GM12801 (cell line): ENCODE measurements around the gene CTXN2.

ENCODE experiments used
- TF ChIP-seq, protein P1 (sequence below): IDR thresholded peaks from one replicate; pipeline ENCODE4 v1.5.1; 2011; ENCODE audit warnings: control low read depth; ENCODE audit not compliant: insufficient read length; ENCODE audit errors: extremely low read depth

CTXN2 gene

GRCh38 chr15:48191574-48192225 is at the start of gene CTXN2:
CTXN2 (plus strand) TSS chr15:48191665; CDS start chr15:48201301, 9,636 bp downstream.
- TF ChIP-seq, protein P1, sequence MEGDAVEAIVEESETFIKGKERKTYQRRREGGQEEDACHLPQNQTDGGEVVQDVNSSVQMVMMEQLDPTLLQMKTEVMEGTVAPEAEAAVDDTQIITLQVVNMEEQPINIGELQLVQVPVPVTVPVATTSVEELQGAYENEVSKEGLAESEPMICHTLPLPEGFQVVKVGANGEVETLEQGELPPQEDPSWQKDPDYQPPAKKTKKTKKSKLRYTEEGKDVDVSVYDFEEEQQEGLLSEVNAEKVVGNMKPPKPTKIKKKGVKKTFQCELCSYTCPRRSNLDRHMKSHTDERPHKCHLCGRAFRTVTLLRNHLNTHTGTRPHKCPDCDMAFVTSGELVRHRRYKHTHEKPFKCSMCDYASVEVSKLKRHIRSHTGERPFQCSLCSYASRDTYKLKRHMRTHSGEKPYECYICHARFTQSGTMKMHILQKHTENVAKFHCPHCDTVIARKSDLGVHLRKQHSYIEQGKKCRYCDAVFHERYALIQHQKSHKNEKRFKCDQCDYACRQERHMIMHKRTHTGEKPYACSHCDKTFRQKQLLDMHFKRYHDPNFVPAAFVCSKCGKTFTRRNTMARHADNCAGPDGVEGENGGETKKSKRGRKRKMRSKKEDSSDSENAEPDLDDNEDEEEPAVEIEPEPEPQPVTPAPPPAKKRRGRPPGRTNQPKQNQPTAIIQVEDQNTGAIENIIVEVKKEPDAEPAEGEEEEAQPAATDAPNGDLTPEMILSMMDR = no peak

DNA sequence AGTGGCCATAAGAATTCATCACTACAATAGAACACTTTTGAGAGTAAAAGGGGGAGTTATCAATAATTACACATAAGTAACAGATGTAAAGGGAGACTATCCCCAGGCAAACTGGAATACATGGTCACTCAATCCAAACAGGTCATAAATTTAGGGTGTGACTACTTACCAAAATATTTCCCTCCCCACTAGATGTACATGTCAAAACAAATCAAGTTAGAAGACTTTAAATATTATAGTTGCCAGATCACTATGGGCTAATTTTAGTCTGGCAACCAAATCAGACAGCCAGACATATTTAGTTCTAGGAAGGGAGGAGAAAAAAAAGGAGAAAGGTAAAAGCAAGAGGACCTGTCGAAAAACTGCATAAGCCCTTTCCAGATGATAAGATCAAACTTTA is 47.6 kb upstream of the CTXN2 start:
- TF ChIP-seq, protein P1 = no peak

DNA sequence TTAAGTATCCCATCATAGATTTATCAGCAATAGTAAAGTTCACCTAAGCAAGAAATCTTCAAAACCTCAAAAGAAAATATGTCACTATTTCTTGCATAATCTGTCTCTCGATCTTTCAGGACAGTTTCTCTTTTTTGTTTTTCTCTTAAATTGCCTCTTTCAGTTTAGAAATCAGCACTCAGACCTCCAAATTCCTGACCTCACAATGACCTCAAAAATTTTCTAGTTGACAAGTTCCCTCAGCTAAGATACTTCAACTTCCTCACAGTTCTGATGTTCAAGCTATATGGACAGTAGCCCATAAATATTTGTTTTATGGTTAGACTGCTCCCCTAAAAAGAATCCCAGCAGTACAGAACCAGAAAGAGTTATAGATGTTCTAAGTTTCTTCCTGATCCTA is 46.6 kb upstream of the CTXN2 start:
- TF ChIP-seq, protein P1 = no peak

GRCh38 chr15:48145923-48146322 is 45.5 kb upstream of the CTXN2 start:
- TF ChIP-seq, protein P1 = no peak

DNA sequence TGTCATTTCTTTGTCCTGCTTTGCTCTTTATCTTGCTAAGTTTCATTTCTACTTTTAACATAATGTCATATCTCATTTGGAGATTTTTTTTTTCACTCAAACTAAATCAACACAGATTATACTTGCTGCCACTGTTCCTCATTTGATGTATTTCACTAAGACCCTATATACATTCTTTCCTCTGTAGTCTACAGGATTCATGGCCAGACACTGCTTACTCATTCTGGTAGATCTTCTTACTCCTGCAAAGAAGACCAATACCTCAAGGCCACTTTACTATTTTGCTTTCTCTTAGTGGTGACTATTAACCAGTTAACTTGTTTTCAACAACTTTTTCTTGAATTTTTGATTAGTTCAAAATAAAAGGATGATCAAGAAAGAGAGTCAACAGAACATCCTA is 44.1 kb upstream of the CTXN2 start:
- TF ChIP-seq, protein P1 = no peak

DNA sequence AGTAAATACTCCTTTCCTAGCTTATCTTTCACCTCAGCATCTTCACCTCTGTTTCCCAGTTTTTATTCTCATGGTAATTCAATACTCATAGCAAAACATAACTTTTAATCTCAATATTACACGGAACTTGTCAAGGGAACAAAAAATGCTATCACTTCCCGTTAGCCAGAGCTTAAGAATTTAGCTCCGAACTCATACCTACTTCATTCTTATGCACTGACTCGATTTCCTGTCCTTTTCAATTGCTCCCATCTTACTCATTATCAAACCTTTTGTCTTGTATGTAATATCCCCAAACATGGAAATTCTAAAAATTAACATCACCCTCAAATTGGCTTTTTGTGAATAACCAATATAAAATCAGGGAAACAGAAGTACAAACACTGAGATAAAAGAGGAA is 41.6 kb upstream of the CTXN2 start:
- TF ChIP-seq, protein P1 = no peak

GRCh38 chr15:48153526-48153925 is 37.9 kb upstream of the CTXN2 start:
- TF ChIP-seq, protein P1 = no peak
